Measurements from ENCODE around the gene CLIP2. TPM values are rescaled to one million over a fixed set of nuclear protein-coding genes. Genes with fewer than 3 reads are reported as not detected.
"Not testable (repeated sequence)": the region's sequence is repeated elsewhere in the genome, so short reads cannot be mapped to it uniquely, and the experiment has no call there.

CLIP2 gene
- total RNA-seq, 2 donors from 2014 or later: 50.7 to 52.9 TPM

GRCh38 chr7:74317146-74317782, 28.1 kb downstream of the CLIP2 start:
- Histone ChIP-seq H3K36me3 (no peaks in the 10 kb centered on the region), H3K27ac (no peak overlapping the region), H3K4me1 (ENCODE audit: control insufficient read depth in 1 of 2, low read depth in 2 of 2) (no peaks in the 10 kb centered on the region), H3K9me3 (no peaks in the 10 kb centered on the region), H3K4me3 (no peak overlapping the region), H3K27me3 (replicated peaks; ENCODE audit: insufficient read depth) (no peaks in the 10 kb centered on the region)
- ATAC-seq (ENCODE audit: insufficient number of reproducible peaks, low FRiP score, low read depth) (no peak), DNase-seq (ENCODE audit: low spot score) (no peak)
- TF ChIP-seq, protein P1, sequence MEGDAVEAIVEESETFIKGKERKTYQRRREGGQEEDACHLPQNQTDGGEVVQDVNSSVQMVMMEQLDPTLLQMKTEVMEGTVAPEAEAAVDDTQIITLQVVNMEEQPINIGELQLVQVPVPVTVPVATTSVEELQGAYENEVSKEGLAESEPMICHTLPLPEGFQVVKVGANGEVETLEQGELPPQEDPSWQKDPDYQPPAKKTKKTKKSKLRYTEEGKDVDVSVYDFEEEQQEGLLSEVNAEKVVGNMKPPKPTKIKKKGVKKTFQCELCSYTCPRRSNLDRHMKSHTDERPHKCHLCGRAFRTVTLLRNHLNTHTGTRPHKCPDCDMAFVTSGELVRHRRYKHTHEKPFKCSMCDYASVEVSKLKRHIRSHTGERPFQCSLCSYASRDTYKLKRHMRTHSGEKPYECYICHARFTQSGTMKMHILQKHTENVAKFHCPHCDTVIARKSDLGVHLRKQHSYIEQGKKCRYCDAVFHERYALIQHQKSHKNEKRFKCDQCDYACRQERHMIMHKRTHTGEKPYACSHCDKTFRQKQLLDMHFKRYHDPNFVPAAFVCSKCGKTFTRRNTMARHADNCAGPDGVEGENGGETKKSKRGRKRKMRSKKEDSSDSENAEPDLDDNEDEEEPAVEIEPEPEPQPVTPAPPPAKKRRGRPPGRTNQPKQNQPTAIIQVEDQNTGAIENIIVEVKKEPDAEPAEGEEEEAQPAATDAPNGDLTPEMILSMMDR (IDR thresholded peaks at IDR 0.05): no peak

GRCh38 chr7:74318043-74318442, 28.8 kb downstream of the CLIP2 start:
- no peak overlapping the region for H3K27ac ChIP-seq
- H3K27me3 ChIP-seq (replicated peaks; ENCODE audit: insufficient read depth): no peaks in the 10 kb centered on the region
- H3K4me3 ChIP-seq: no peak overlapping the region
- ATAC-seq (ENCODE audit: insufficient number of reproducible peaks, low FRiP score, low read depth) (no peak), DNase-seq (ENCODE audit: low spot score) (no peak)
- H3K36me3 ChIP-seq: no peaks in the 10 kb centered on the region
- TF ChIP-seq, protein P1 (IDR thresholded peaks at IDR 0.05): no peak
- no peaks in the 10 kb centered on the region for H3K4me1 ChIP-seq (ENCODE audit: control insufficient read depth in 1 of 2, low read depth in 2 of 2)
- no peaks in the 10 kb centered on the region for H3K9me3 ChIP-seq

- DNase-seq (ENCODE audit: low spot score) (no peak), ATAC-seq (ENCODE audit: insufficient number of reproducible peaks, low FRiP score, low read depth) (no peak)
- TF ChIP-seq, protein P1 (IDR thresholded peaks at IDR 0.05): no peak
These were observed 31.5 kb downstream of the CLIP2 start for GRCh38 chr7:74320645-74321221.

GRCh38 chr7:74322892-74323291, 33.7 kb downstream of the CLIP2 start:
- H3K4me3 ChIP-seq; DNase-seq (ENCODE audit: low spot score); H3K27ac ChIP-seq; ATAC-seq (ENCODE audit: insufficient number of reproducible peaks, low FRiP score, low read depth); H3K27me3 ChIP-seq (replicated peaks; ENCODE audit: insufficient read depth); H3K36me3 ChIP-seq; H3K9me3 ChIP-seq: not testable (repeated sequence)
- peaks cover 11 to 14% of the 10 kb centered on the region in 2 donors for H3K4me1 ChIP-seq (ENCODE audit: control insufficient read depth in 1 of 2, low read depth in 2 of 2)

More at GRCh38 chr7:74320645-74321221, 31.5 kb downstream of the CLIP2 start:
- no peaks in the 10 kb centered on the region for H3K9me3 ChIP-seq
- no peaks in the 10 kb centered on the region for H3K36me3 ChIP-seq
- no peak overlapping the region for H3K4me3 ChIP-seq
- peaks cover 11 to 14% of the 10 kb centered on the region in 2 donors for H3K4me1 ChIP-seq (ENCODE audit: control insufficient read depth in 1 of 2, low read depth in 2 of 2)
- H3K27me3 ChIP-seq (replicated peaks; ENCODE audit: insufficient read depth): no peaks in the 10 kb centered on the region
- H3K27ac ChIP-seq: no peak overlapping the region

GRCh38 chr7:74324531-74325209, 35.5 kb downstream of the CLIP2 start:
- DNase-seq (ENCODE audit: low spot score) (no peak), ATAC-seq (ENCODE audit: insufficient number of reproducible peaks, low FRiP score, low read depth) (no peak)
- H3K27me3 ChIP-seq (replicated peaks; ENCODE audit: insufficient read depth): no peaks in the 10 kb centered on the region

More at GRCh38 chr7:74324531-74325209, 35.5 kb downstream of the CLIP2 start:
- no peak overlapping the region for H3K4me3 ChIP-seq
- no peaks in the 10 kb centered on the region for H3K36me3 ChIP-seq
- H3K9me3 ChIP-seq: no peaks in the 10 kb centered on the region
- H3K27ac ChIP-seq: no peak overlapping the region
- TF ChIP-seq, protein P1 (IDR thresholded peaks at IDR 0.05): no peak
- H3K4me1 ChIP-seq (ENCODE audit: control insufficient read depth in 1 of 2, low read depth in 2 of 2): peaks cover 11 to 14% of the 10 kb centered on the region in 2 donors

Data from thoracic aorta (tissue), 2 donors.